ELF-1 (cell line): ENCODE measurements around the gene PTTG1IP2.

Experiments
- DNase-seq: peaks from one replicate; pipeline ENCODE4 v3.0.0-alpha.2; 2016; ENCODE audit warnings: low read depth, low spot score

Gene PTTG1IP2

DNA sequence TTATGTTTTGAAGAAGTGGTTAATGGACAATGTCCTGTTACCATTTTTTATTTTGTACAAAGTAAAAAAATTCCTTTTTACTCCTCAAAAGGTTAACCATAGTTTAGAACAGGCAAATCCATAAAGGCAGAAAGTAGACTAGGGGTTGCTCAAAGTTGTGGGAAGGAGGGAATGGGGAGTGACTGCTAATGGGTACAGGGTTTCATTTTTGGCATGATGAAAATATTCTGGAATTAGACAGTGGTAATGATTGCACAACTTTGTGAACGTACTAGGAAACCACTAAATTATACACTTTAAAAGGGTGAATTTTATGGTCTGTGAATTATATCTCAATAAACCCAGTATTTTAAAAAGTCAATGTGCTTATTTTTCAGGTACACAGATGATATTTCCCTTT is 91.3 kb downstream of the PTTG1IP2 start:
- DNase-seq = no peak
